K562 (cell line): ENCODE results near the gene IGSF21. TPM values are rescaled to one million over a fixed set of nuclear protein-coding genes. Genes with fewer than 3 reads are reported as not detected.

ENCODE experiments used
- ATAC-seq: fragments of 200-7000 bp; cut with Tn5 transposase; 3 replicates; pipeline ENCODE4 v1.9.1; 2020; ENCODE audit warnings: moderate library complexity
- BruUV-seq: library from RNA; stranded (reverse); fragments of 400-500 nt; replicated peaks from 2 replicates; lab custom pipeline; 2021; lab: Mats Ljungman, UMichigan
- CTCF ChIA-PET: fragments of 300-600 bp; formaldehyde crosslinking; extraction: SDS; loops from one replicate; lab custom pipeline; 2021; ENCODE audit warnings: low intra/inter-chr PET ratio; lab: Yijun Ruan, JAX
- POLR2A ChIA-PET: fragments of 300-600, 350-650 bp; sonication (Branson Sonifier 250); formaldehyde crosslinking; extraction: SDS; loops from one replicate; lab custom pipeline; 2021; ENCODE audit warnings: antibody characterized with exemption, inconsistent platforms; lab: Yijun Ruan, JAX
- DNase-seq, 4 experiments: peaks; one replicate each; pipeline versions ENCODE4 v3.0.0 to v3.0.0-alpha.2; 2011 to 2018; ENCODE audit warnings: low spot score in 3 of 4, mixed read lengths in 3 of 4; ENCODE audit errors: extremely low read depth in 1 of 4
- FAIRE-seq: peaks from 2 replicates; lab custom pipeline; 2011; peaks lifted over from hg19 to GRCh38; lab: Jason Lieb, UNC
- H2AFZ ChIP-seq: 2 replicates; pipeline ENCODE4 v1.6.0; 2011; ENCODE audit warnings: low read depth, low read length, control low read depth, inconsistent platforms
- H3K27ac ChIP-seq: fragments of 200-600 bp; 3 replicates; pipeline ENCODE4 v1.8.0; 2011; ENCODE audit warnings: low read depth, mild to moderate bottlenecking, control low read depth, inconsistent platforms, low read length, moderate library complexity, mixed read lengths; ENCODE audit errors: extremely low read depth
- H3K27me3 ChIP-seq, 2 experiments: fragments of 300-600 bp in 1 of 2; 2 replicates in 1 of 2; 3 replicates in 1 of 2; pipeline versions ENCODE4 v1.6.0 to v1.8.0; 2011; ENCODE audit warnings: inconsistent platforms in 2 of 2, low read length in 2 of 2, mild to moderate bottlenecking in 1 of 2, mixed read lengths in 1 of 2, moderate library complexity in 1 of 2; ENCODE audit not compliant: control insufficient read depth in 2 of 2, insufficient read depth in 2 of 2
- H3K36me3 ChIP-seq: fragments of 300-600 bp; 3 replicates; pipeline ENCODE4 v1.8.0; 2011; ENCODE audit warnings: mild to moderate bottlenecking, low read length, inconsistent platforms; ENCODE audit not compliant: control insufficient read depth, insufficient read depth
- H3K4me1 ChIP-seq, 2 experiments: fragments of 200-600 bp in 1 of 2; replicated peaks in 1 of 2; 2 replicates in 1 of 2; 3 replicates in 1 of 2; pipeline versions ENCODE4 v1.5.1 to v1.8.0; 2011; ENCODE audit warnings: inconsistent platforms in 2 of 2, low read length in 2 of 2, mild to moderate bottlenecking in 1 of 2, mixed read lengths in 1 of 2, moderate library complexity in 1 of 2; ENCODE audit not compliant: control insufficient read depth in 2 of 2, insufficient read depth in 2 of 2
- H3K4me2 ChIP-seq: 2 replicates; pipeline ENCODE4 v1.6.1; 2011; ENCODE audit warnings: low read length, control low read depth, inconsistent platforms, mixed read lengths; ENCODE audit not compliant: insufficient read depth
- H3K4me3 ChIP-seq: fragments of 200-600 bp; sonication (generic), shearing (Covaris generic); 2 replicates; pipeline ENCODE4 v1.5.1; 2016; ENCODE audit warnings: control low read depth, inconsistent platforms
- H3K79me2 ChIP-seq: fragments of 200-600 bp; 3 replicates; pipeline ENCODE4 v1.8.0; 2011; ENCODE audit warnings: low read length, inconsistent platforms; ENCODE audit not compliant: control insufficient read depth, insufficient read depth
- H3K9ac ChIP-seq, 2 experiments: 2 replicates each; pipeline versions ENCODE4 v1.6.0 to v1.6.1; 2011; ENCODE audit warnings: low read depth in 2 of 2, low read length in 2 of 2, control low read depth in 1 of 2, inconsistent platforms in 1 of 2, mild to moderate bottlenecking in 1 of 2, mixed read lengths in 1 of 2; ENCODE audit not compliant: insufficient read depth in 1 of 2
- H3K9me1 ChIP-seq: one replicate; pipeline ENCODE4 v1.6.0; 2011; ENCODE audit warnings: inconsistent platforms, mild to moderate bottlenecking, low read length, moderate library complexity; ENCODE audit not compliant: control insufficient read depth, insufficient read depth
- H3K9me3 ChIP-seq: replicated peaks from 2 replicates; pipeline ENCODE4 v1.5.1; 2011; ENCODE audit warnings: low read depth, low read length, inconsistent platforms; ENCODE audit not compliant: control insufficient read depth, insufficient read depth
- H4K20me1 ChIP-seq: replicated peaks from 2 replicates; pipeline ENCODE4 v1.6.1; 2011; ENCODE audit warnings: low read length, inconsistent platforms, mixed read lengths; ENCODE audit not compliant: control insufficient read depth, insufficient read depth
- ILF3 ChIP-seq: fragments of 450-650 bp; IDR thresholded peaks from 2 replicates; pipeline ENCODE4 v1.6.1; 2018; ENCODE audit warnings: antibody characterized with exemption, mild to moderate bottlenecking, moderate library complexity, borderline replicate concordance
- JUNB ChIP-seq: fragments of 450-650 bp; formaldehyde crosslinking; conservative IDR thresholded peaks from 2 replicates; pipeline ENCODE4 v1.4.0; 2020; ENCODE audit warnings: mild to moderate bottlenecking
- RBM25 ChIP-seq: fragments of 200-400 bp; formaldehyde crosslinking; IDR thresholded peaks from 2 replicates; pipeline ENCODE4 v1.6.1; 2018; ENCODE audit warnings: low read length, low read depth, moderate library complexity; ENCODE audit not compliant: severe bottlenecking
- ZFP30 ChIP-seq: fragments of 250-450 bp; sonication (Bioruptor Pico); IDR thresholded peaks from 2 replicates; pipeline ENCODE4 v1.8.0; 2022; ENCODE audit warnings: moderate library complexity, mild to moderate bottlenecking, inconsistent platforms, borderline replicate concordance
- ZFP36 ChIP-seq: fragments of 150-350 bp; IDR thresholded peaks from 2 replicates; pipeline ENCODE4 v1.6.1; 2018; ENCODE audit warnings: low read length, low read depth; ENCODE audit not compliant: partially characterized antibody
- ZNF436 ChIP-seq: fragments of 250-450, 450-650 bp; sonication (Bioruptor Pico); formaldehyde crosslinking; IDR thresholded peaks from 2 replicates; pipeline ENCODE4 v1.7.0; 2020; ENCODE audit warnings: mild to moderate bottlenecking
- WGBS: fragments of 100-300 bp; shearing (Covaris generic); methylation state at CpG from one replicate; pipeline ENCODE4 v1.1.6; 2016; ENCODE audit warnings: low coverage, mixed read lengths; ENCODE audit not compliant: insufficient coverage; ENCODE audit errors: missing lambda C conversion rate; 5-methylcytosine and 5-hydroxymethylcytosine counted together
- in situ Hi-C: fragments of 300-500 bp; cut with MboI; formaldehyde crosslinking; loops from 4 replicates; pipeline ENCODE4 v1.15.0; 2018; ENCODE audit warnings: inconsistent platforms, mixed read lengths
- intact Hi-C: fragments of 100-400 bp; cut with micrococcal nuclease; formaldehyde crosslinking; loops from 2 replicates; pipeline ENCODE4 v1.14.2; 2022
- polyA plus RNA-seq, 8 experiments: library from polyadenylated mRNA; depleted of rRNA in 4 of 8; stranded (reverse) in 5 of 8; unstranded in 3 of 8; fragments of >200 nt; fragmentation: Nextera tagmentation in 2 of 8; fragmentation: Illumina TruSeq in 1 of 8; extraction: Ambion mirVana in 2 of 8; extraction: Trizol in 1 of 8; gene quantifications; 2 replicates each; pipeline versions ENCODE4 v1.2.1 to v1.2.3, GENCODE V29; 2011 to 2014; ENCODE audit warnings: inconsistent platforms in 1 of 8, missing spikeins in 1 of 8
- total RNA-seq, 7 experiments: library from RNA; depleted of rRNA in 6 of 7; stranded (reverse); fragments of >200 nt in 6 of 7; fragmentation: Illumina TruSeq in 2 of 7; extraction: Trizol in 2 of 7; gene quantifications; 2 replicates each; pipeline versions ENCODE4 v1.2.1 to v1.2.3, GENCODE V29; 2011 to 2021; ENCODE audit warnings: low replicate concordance in 1 of 7
- TF ChIP-seq, protein P1 (sequence below): fragments of 200-800 bp; sonication (Bioruptor generic); IDR thresholded peaks from 2 replicates; pipeline ENCODE4 v1.6.1; 2017; ENCODE audit warnings: missing genetic modification characterization, missing compliant biosample characterization

IGSF21 gene
- total and polyA plus RNA-seq, 9 of the 15 experiments (the other 6 are each of a cell fraction or from before 2014, with no cell fraction given) = not detected

DNA sequence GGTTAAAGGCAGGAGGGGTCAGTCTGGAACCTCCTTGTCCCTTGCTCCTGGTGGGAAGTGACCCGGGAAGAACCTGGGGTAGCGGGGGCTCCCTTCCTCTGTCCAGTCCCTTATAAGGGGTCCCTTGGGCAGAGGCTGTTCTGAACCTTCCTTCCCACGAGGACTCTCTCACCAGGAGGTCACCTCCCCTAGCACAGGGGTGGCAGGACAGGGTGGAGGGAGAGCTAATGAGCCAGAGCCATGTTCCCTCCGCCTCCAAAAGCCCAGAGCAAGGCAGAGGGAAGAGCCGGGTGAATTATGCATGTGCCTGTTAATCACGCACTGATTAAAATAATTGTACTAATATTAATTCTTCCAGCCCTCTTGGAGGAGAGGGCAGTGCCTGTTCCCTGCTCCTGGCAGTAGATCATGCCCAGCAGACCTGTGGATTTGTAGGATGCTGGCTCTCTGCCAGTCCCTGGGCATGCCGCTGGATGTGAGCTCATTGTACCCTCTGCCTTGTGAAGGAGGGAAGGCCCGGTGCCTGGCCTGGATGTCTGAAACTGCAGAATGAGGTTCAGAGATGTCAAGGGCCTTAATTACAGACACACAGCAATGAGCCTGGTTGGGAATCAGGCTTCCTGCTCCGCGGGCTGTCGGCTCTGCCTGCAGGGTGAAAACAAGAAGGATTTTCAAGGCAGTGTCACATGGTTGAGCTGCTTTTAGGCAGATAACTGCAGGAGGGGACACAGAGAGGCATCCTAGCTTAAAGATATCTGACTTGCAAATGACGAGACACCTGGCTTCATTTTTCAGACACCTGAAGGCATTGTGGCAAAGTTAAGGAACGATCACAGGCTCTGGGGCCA lies 68.2 kb downstream of the IGSF21 start:
- Histone ChIP-seq H3K4me2 (no peak overlapping the region), H3K9me3 (no peaks in the 10 kb centered on the region), H4K20me1 (peaks cover 4% of the 10 kb centered on the region; the same call in 1 of the 2 replicates), H3K4me3 (no peak overlapping the region), H3K9ac (no peak overlapping the region), H3K9me1 (no peaks in the 10 kb centered on the region), H2AFZ (no peak overlapping the region), H3K4me1 (no peaks in the 10 kb centered on the region), H3K36me3 (no peaks in the 10 kb centered on the region), H3K27me3 (peaks cover 13 to 33% of the 10 kb centered on the region in 2 experiments), H3K27ac (no peak overlapping the region), H3K79me2 (no peaks in the 10 kb centered on the region)
- DNase-seq (no peak), ATAC-seq (no peak), FAIRE-seq (no peak)
- TF ChIP-seq ZNF436 (CRISPR knock-in tag) (no peak), ZFP36 (peak; percentile 41), RBM25 (peak; percentile 13), ILF3 (no peak)
- intact Hi-C loops (no loop called here), in situ Hi-C loops (no loop called here)
- under 1% methylated on average over 12 of the region's 13 CpGs for WGBS
- POLR2A ChIA-PET = interaction anchor here (0.6 to 1.6 kb wide), 4 partner anchors 9 to 504 kb away, joined by 3 to 4 read pairs (median 3); no protein-coding TSS in a partner anchor
- no TSS peak for BruUV-seq
- CTCF ChIA-PET = no interaction called here

DNA sequence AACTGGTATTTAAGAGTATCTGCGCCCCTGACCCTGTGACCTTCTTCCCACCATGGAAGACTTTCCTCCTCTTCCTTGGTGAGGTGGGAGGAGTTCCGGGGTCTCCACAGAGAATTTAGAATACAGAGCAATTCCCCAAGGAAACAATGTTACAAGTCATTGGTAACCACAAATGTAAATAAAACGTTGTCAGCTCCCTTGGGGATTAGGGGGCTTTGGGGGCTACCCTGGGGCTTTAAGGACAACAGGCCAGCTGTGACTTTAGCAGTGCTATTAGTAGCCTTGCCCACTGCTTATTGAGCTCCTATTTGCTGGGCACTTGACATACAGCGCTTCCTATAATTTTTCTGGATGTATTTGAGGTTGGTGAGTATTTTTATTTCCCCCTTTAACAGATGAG lies 69.0 kb downstream of the IGSF21 start:
- Histone ChIP-seq H3K4me1 (no peaks in the 10 kb centered on the region), H3K9me3 (no peaks in the 10 kb centered on the region), H3K27ac (no peak overlapping the region), H4K20me1 (peaks cover 2% of the 10 kb centered on the region; the same call in 1 of the 2 replicates), H3K4me3 (no peak overlapping the region), H3K27me3 (peaks cover 13 to 41% of the 10 kb centered on the region in 2 experiments), H3K4me2 (no peak overlapping the region), H2AFZ (no peak overlapping the region), H3K9me1 (no peaks in the 10 kb centered on the region), H3K36me3 (no peaks in the 10 kb centered on the region), H3K9ac (no peak overlapping the region), H3K79me2 (no peaks in the 10 kb centered on the region)
- WGBS = 0% methylated on average over 4 of the region's 4 CpGs
- in situ Hi-C loops = no loop called here
- CTCF ChIA-PET = no interaction called here
- POLR2A ChIA-PET = interaction anchor here (0.6 to 1.6 kb wide), 2 partner anchors 8 to 505 kb away, joined by 3 to 4 read pairs; no protein-coding TSS in a partner anchor
- intact Hi-C loops = no loop called here
- ATAC-seq (no peak), FAIRE-seq (no peak), DNase-seq (no peak)
- no peak for TF ChIP-seq ZFP30 (CRISPR knock-in tag)
- TF ChIP-seq, protein P1, sequence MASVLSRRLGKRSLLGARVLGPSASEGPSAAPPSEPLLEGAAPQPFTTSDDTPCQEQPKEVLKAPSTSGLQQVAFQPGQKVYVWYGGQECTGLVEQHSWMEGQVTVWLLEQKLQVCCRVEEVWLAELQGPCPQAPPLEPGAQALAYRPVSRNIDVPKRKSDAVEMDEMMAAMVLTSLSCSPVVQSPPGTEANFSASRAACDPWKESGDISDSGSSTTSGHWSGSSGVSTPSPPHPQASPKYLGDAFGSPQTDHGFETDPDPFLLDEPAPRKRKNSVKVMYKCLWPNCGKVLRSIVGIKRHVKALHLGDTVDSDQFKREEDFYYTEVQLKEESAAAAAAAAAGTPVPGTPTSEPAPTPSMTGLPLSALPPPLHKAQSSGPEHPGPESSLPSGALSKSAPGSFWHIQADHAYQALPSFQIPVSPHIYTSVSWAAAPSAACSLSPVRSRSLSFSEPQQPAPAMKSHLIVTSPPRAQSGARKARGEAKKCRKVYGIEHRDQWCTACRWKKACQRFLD (CRISPR knock-in tag) = no peak
- no peak for TF ChIP-seq JUNB
- no TSS peak for BruUV-seq
